Osteocyte (in vitro differentiated cells): Measurements from ENCODE around the gene AK5. TPM values are rescaled to one million over a fixed set of nuclear protein-coding genes. Genes with fewer than 3 reads are reported as not detected.
A peak's percentile ranks its signal among the peaks of the same experiment; 100 is the strongest.

Experiments
- DNase-seq: peaks from one replicate; pipeline ENCODE4 v3.0.0; 2021; ENCODE audit warnings: mixed read lengths; ENCODE audit not compliant: unreplicated experiment; ENCODE audit errors: extremely low spot score
- H3K27ac Mint-ChIP-seq: one replicate; pipeline ENCODE4 v1.8.0; 2021; ENCODE audit warnings: mild to moderate bottlenecking, mixed read lengths; ENCODE audit not compliant: unreplicated experiment
- H3K27me3 Mint-ChIP-seq: one replicate; pipeline ENCODE4 v1.8.0; 2021; ENCODE audit warnings: mixed read lengths; ENCODE audit not compliant: unreplicated experiment
- H3K36me3 Mint-ChIP-seq: one replicate; pipeline ENCODE4 v1.8.0; 2021; ENCODE audit warnings: mixed read lengths; ENCODE audit not compliant: unreplicated experiment
- H3K4me1 Mint-ChIP-seq: one replicate; pipeline ENCODE4 v1.8.0; 2021; ENCODE audit warnings: mixed read lengths; ENCODE audit not compliant: unreplicated experiment
- H3K4me3 Mint-ChIP-seq: one replicate; pipeline ENCODE4 v1.8.0; 2021; ENCODE audit warnings: mild to moderate bottlenecking, moderate library complexity, mixed read lengths; ENCODE audit not compliant: unreplicated experiment
- H3K9me3 Mint-ChIP-seq: one replicate; pipeline ENCODE4 v1.8.0; 2021; ENCODE audit warnings: mixed read lengths; ENCODE audit not compliant: unreplicated experiment
- total RNA-seq: library from RNA; stranded (reverse); gene quantifications from 2 replicates; pipeline ENCODE4 v1.2.1, GENCODE V29; 2021
- TF ChIP-seq, protein P1 (sequence below): fragments of 200-600 bp; sonication (generic); IDR thresholded peaks from 2 replicates; pipeline ENCODE4 v1.5.0; 2021; ENCODE audit warnings: antibody characterized with exemption, mild to moderate bottlenecking, moderate library complexity

AK5 gene
- total RNA-seq, 1 donor from 2014 or later: 38.1 TPM

GRCh38 chr1:77370583-77371306 is 88.9 kb downstream of the AK5 start:
- H3K27ac Mint-ChIP-seq: peak overlapping the region; percentile 92
- TF ChIP-seq, protein P1, sequence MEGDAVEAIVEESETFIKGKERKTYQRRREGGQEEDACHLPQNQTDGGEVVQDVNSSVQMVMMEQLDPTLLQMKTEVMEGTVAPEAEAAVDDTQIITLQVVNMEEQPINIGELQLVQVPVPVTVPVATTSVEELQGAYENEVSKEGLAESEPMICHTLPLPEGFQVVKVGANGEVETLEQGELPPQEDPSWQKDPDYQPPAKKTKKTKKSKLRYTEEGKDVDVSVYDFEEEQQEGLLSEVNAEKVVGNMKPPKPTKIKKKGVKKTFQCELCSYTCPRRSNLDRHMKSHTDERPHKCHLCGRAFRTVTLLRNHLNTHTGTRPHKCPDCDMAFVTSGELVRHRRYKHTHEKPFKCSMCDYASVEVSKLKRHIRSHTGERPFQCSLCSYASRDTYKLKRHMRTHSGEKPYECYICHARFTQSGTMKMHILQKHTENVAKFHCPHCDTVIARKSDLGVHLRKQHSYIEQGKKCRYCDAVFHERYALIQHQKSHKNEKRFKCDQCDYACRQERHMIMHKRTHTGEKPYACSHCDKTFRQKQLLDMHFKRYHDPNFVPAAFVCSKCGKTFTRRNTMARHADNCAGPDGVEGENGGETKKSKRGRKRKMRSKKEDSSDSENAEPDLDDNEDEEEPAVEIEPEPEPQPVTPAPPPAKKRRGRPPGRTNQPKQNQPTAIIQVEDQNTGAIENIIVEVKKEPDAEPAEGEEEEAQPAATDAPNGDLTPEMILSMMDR: no peak
- no peak for DNase-seq
- H3K9me3 Mint-ChIP-seq: no peaks in the 10 kb centered on the region
- peak overlapping the region; percentile 51 for H3K4me3 Mint-ChIP-seq
- H3K4me1 Mint-ChIP-seq: peaks cover 49% of the 10 kb centered on the region
- no peaks in the 10 kb centered on the region for H3K36me3 Mint-ChIP-seq
- no peaks in the 10 kb centered on the region for H3K27me3 Mint-ChIP-seq

DNA sequence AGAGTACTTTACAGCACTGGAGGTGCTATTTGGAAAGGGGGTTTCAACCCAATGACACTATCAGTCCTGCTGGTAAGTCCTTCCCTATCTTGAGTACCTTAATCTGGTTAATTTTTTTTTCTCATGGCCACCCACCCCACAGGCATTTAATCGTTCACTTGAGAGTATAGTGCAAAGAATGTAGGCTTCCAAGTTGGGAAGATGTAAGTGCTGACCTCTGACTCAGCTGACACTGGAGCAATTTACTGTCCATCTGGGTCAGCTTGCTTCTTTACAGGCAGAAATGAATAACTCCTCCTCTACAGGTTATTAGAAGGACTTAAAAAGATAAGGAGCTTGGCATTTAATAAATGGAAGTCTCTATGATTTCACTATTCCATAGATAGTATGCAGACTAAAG is 89.6 kb downstream of the AK5 start:
- peak overlapping the region; percentile 92 for H3K27ac Mint-ChIP-seq
- H3K27me3 Mint-ChIP-seq: no peaks in the 10 kb centered on the region
- DNase-seq: no peak

GRCh38 chr1:77373702-77374101 is 91.9 kb downstream of the AK5 start:
- Mint-ChIP-seq H3K4me3 (no peak overlapping the region), H3K4me1 (peaks cover 54% of the 10 kb centered on the region), H3K9me3 (no peaks in the 10 kb centered on the region), H3K27me3 (no peaks in the 10 kb centered on the region), H3K36me3 (no peaks in the 10 kb centered on the region), H3K27ac (no peak overlapping the region)
- TF ChIP-seq, protein P1: no peak
- DNase-seq: no peak

More for the DNA sequence above, 89.6 kb downstream of the AK5 start:
- Mint-ChIP-seq H3K36me3 (no peaks in the 10 kb centered on the region), H3K9me3 (no peaks in the 10 kb centered on the region), H3K4me1 (peaks cover 49% of the 10 kb centered on the region), H3K4me3 (peak overlapping the region; percentile 51)
- TF ChIP-seq, protein P1: no peak

DNA sequence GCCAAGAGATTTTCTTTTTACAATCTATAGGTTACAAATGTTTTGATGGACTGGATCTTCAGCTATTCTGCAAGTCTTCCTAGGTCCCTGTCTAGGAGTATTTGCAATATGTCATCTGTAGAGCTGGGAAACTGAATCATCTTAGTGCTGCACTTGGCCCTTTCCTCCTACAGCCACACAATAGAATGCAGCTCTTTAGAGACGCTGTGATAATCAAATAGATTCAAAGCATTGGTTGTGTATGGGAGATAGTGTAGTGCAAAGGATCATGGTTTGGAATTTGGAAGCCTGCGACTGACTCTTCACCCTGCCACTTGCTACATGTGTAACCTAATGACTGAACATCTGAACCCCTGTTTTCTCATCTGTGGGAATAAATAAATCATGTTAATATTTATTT is 93.7 kb downstream of the AK5 start:
- no peaks in the 10 kb centered on the region for H3K9me3 Mint-ChIP-seq
- H3K4me3 Mint-ChIP-seq: no peak overlapping the region
- no peak for DNase-seq
- no peaks in the 10 kb centered on the region for H3K36me3 Mint-ChIP-seq
- no peaks in the 10 kb centered on the region for H3K27me3 Mint-ChIP-seq
- no peak overlapping the region for H3K27ac Mint-ChIP-seq
- H3K4me1 Mint-ChIP-seq: peaks cover 56% of the 10 kb centered on the region
- TF ChIP-seq, protein P1: no peak

DNA sequence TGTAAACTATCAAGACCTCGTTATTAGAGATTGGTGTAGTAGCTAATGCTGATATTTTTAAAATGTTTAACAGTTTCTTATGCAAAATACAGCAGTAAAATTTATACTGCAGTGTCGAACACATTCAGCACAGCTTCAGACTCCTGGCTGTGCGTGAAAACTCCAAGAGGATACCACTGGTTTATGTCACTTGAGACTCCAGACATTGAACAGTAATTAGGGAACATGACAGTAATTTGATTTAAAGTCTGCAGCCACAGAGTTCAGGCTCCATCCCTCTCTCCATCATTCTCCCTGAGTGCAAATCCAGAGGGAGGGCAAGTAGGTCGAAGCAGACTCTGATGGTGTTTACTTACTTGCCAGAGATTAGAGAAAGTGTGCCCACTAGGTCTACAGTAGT is 94.2 kb downstream of the AK5 start:
- Mint-ChIP-seq H3K27ac (no peak overlapping the region), H3K36me3 (no peaks in the 10 kb centered on the region), H3K4me1 (peaks cover 53% of the 10 kb centered on the region), H3K4me3 (no peak overlapping the region), H3K9me3 (no peaks in the 10 kb centered on the region), H3K27me3 (no peaks in the 10 kb centered on the region)
- no peak for DNase-seq
- TF ChIP-seq, protein P1: no peak
